Kidney glomerular epithelial cell (primary cell): ENCODE data around the gene OXT.
"Not testable (repeated sequence)": the region's sequence is repeated elsewhere in the genome, so short reads cannot be mapped to it uniquely, and the experiment has no call there.

Experiments used
- DNase-seq: peaks from one replicate; lab custom pipeline; 2025; lab: John Stamatoyannopoulos, UW

OXT gene

DNA sequence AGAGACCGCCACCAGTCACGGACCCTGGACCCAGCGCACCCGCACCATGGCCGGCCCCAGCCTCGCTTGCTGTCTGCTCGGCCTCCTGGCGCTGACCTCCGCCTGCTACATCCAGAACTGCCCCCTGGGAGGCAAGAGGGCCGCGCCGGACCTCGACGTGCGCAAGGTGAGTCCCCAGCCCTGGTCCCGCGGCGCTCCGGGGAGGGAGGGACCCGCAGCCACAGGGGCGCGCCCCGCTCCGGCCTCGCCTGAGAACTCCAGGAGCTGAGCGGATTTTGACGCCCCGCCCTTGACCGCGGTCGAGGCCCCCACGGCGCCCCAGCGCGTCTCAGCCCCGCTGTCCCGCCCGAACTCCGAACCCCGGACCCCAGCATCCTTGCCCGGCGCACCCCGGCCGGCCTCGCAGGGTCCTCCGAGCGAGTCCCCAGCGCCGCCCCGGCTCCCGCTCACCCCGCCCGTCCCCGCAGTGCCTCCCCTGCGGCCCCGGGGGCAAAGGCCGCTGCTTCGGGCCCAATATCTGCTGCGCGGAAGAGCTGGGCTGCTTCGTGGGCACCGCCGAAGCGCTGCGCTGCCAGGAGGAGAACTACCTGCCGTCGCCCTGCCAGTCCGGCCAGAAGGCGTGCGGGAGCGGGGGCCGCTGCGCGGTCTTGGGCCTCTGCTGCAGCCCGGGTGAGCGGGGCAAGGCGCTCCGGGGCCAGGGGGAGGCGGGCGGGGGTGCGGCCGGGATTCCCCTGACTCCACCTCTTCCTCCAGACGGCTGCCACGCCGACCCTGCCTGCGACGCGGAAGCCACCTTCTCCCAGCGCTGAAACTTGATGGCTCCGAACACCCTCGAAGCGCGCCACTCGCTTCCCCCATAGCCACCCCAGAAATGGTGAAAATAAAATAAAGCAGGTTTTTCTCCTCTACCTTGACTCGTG lies at the start of gene OXT:
OXT (plus strand) TSS at position 11 of the 920 bp plus-strand sequence; CDS start at position 47, 36 bp downstream.
- no peak for DNase-seq

- DNase-seq = no peak
Observed at GRCh38 chr20:3021777-3022176, 49.6 kb upstream of the OXT start.

DNA sequence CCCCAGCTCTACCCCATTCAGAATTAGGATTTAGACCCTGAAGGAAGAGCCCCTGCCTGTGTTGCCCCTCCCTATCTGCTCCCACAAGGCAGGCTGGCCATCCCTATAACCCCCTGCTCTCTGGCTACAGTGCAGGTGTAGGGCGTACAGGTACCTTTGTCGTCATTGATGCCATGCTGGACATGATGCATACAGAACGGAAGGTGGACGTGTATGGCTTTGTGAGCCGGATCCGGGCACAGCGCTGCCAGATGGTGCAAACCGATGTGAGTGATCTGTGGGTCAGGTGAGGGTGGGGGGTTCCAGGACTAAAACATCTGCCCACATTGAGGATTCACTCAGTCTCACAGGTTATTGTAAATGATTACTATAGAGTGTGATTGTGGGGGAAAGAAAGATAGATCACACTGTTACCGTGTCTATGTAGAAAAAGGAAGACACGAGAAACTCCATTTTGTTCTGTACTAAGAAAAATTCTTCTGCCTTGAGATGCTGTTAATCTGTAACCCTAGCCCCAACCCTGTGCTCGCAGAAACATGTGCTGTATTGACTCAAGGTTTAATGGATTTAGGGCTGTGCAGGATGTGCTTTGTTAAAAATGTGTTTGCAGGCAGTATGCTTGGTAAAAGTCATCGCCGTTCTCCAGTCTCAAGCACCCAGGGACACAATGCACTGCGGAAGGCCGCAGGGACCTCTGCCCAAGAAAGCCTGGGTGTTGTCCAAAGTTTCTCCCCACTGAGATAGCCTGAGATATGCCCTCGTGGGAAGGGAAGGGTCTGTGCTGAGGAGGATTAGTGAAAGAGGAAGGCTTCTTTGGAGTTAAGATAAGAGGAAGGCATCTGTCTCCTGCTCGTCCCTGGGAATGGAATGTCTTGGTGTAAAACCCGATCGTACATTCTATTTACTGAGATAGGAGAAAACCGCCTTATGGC lies 48.6 kb upstream of the OXT start:
- DNase-seq = not testable (repeated sequence)

DNA sequence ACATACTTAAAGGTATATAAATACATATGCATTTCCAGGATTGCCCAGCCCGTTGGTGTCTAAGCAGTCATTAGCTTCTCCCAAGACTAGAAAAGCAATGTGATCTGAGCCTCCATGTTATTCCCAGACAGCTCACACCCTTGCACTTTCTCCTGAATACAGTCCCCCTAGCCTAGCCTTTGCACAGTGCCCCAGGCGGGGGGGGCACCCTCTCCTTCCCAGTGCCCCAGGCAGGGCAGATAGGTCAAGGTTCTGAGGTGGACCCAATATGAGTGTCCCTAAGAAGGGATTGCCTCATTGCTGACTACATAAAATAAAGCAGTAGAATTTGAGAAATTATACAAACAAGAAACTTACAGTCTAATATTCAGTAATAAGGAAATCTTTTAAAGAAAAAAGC lies 43.4 kb upstream of the OXT start:
- DNase-seq = no peak

DNA sequence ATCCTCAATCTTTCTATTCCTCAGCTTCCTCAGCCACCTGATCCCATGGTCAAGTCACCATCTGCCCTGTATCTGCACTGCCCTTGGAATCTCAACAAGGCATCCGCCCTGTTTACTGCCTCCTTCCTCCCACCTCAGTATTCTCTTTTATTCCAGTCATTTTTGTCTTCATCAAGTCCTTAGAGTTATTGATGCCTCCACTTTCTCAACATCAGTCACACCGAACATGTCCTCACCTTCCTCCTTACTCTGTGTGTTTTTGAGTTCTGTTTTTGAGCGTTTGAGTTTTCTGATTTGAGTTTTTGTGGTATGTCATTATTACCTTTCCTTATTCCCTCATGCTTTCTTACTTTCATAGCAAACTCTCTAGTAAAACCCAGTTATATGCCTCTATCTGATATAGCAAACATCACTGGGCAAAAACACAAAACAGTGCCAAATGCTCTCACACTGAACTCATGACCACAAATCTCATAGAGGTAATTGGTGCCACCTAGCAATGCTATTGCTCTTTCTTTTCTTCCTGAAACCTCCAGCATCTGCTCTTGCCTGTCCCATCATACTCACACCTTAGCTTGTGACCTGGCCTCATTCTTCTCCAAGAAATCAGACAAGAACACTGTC lies 39.8 kb upstream of the OXT start:
- no peak for DNase-seq

DNA sequence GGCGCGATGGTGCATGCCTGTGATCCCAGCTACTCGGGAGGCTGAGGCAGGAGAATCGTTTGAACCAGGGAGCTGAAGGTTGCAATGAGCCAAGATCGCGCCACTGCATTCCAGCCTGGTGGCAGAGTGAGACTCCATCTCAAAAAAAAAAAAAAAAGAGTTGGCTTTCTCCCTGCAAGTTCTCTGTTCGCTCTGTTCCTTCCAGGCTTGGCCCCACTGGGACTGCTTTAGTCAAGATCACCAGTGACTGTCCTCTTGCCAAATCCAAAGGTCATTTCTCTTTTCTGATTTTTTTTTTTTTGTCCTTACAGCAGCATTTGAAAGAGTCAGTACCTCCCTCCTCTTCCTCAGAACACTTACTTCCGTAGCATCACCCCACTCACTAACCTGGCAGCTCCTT lies 38.8 kb upstream of the OXT start:
- no peak for DNase-seq

GRCh38 chr20:3037654-3038053 lies 33.8 kb upstream of the OXT start:
- no peak for DNase-seq

DNA sequence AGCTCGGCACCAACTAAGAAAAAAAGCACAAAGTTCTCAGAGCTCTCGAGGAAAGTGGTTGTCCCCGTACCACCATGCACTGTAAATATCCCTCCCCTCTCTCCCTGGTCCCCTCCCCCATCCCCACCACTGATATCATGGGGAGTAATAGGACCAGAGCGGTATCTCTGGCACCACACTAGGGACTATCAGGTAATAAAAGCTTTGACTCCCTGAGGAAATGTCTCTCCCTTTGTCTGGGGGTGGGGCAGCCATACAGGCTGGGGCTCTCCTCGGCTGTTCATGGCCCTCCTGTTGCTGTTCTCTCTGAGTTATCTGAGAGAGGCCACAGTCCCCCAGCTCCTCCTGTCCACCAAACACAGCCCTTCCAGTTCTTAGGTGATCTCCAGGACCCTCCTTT lies 33.0 kb upstream of the OXT start:
- DNase-seq = no peak

DNA sequence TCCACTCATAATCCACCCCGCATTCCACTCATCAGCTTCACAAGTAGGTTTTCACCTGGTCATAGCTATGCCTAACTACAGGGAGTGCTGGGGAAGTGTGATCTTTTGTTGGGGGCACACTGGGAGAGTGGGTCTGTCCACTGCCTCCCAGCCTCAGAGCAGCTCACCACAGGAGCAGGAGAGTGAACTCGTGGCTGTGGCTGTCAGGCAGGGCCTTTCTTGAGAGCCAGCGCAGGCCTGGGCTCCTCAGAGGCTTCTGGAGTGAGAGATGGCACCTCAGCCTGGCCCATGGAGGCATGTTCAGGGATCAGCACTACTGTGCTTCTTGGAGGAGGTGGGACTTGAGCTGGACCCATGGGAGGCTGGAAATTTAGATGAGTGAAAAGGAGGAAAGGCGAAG lies 32.0 kb upstream of the OXT start:
- no peak for DNase-seq

DNA sequence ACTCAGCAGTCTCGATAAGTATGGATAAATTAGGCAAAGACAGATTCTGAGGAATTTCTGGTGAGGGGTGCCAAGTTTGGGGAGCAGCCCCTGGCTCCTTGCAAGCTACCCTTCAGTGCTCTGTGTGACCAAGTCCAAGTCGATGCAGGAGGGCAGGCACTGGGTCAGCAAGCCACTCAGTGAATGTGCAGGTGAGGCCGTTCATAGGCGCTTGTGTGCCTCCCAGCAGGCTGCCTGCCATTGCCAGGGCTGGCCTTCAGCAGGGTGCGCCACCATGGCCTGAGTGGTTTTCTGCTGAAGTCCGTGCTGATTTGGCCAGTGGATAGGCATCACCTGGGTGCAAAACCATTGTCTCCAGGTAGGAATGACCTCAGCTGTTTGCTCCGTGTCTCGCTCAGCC lies 31.3 kb upstream of the OXT start:
- no peak for DNase-seq

DNA sequence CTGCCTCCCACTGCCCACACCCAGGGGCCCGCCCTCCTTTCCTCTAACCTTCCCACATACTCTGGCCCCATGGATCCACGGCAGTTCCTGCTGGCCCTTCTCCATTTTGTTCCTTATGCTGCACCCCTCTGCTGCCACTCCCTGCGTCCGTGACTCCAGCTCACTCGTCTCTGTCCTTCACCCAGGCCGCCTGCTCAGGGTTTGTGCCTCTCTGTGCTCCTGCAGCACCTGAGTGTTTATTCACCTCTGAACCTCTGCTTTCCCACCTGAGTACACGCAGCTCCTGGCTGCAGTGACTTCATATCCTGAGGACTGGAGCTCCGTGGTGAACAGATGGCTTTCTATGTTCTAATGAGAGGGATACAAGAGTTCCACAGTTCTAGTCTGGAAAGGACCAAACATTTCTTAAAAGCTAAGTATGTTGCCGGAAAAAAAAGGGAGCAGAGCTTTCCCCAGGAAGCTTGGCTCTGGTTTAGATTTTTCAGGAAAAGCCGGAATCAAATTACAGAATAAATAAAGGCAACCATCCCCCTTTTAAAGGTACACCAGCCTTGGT lies 29.5 kb upstream of the OXT start:
- DNase-seq = no peak

DNA sequence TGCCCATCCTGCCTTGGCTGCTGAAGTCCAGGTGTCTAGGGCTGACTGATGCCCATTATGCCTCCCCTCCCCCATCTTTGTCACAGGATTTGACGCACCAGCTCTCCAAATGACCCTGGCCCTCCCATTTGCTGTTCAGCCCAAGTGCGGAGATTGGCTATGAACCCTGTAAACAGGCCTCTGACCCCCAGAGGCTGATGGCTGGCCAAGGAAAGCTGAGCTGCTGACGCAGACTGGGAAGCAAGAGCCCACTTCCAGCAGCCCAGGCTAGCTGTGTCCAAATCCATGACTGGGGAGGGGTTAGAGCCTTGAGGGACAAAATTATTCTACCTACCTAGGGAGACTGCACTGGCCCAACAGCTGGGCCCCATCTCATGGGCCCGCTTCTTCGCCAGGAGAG lies 28.8 kb upstream of the OXT start:
- DNase-seq = no peak

- DNase-seq = no peak
Observed at GRCh38 chr20:3043322-3043721, 28.1 kb upstream of the OXT start, which contains the start of gene GNRH2. TSS of gene GNRH2 (plus strand) at chr20:3043622. CDS start at chr20:3044415, 793 bp downstream.

DNA sequence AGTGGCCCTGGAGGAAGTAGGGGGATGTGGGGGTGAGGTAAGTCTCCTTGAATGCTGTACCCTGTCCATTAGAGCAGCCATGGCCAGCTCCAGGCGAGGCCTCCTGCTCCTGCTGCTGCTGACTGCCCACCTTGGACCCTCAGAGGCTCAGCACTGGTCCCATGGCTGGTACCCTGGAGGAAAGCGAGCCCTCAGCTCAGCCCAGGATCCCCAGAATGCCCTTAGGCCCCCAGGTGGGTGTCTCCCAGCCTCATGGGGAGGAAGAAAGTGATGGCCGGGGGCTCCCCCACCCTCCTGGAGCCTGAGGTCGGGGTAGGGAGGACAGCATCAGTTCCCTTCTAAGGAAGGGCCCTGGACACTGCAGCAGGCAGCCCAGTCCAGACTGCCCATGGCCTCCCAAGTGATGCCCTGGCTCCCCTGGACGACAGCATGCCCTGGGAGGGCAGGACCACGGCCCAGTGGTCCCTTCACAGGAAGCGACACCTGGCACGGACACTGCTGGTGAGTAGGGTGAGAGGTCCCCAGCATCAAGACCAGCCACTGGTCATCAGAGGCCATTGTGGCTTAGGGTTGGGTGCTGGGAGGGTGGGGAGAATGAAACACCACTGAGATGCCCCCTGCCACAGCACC lies 27.0 kb upstream of the OXT start:
- DNase-seq = no peak

GRCh38 chr20:3045042-3045815 lies 26.2 kb upstream of the OXT start:
- no peak for DNase-seq

GRCh38 chr20:3045816-3046676 lies 25.4 kb upstream of the OXT start, which contains the start of gene MRPS26:
TSS of gene MRPS26 (plus strand) at chr20:3046052. CDS start at chr20:3046069, 17 bp downstream.
- peak; percentile 61 for DNase-seq

DNA sequence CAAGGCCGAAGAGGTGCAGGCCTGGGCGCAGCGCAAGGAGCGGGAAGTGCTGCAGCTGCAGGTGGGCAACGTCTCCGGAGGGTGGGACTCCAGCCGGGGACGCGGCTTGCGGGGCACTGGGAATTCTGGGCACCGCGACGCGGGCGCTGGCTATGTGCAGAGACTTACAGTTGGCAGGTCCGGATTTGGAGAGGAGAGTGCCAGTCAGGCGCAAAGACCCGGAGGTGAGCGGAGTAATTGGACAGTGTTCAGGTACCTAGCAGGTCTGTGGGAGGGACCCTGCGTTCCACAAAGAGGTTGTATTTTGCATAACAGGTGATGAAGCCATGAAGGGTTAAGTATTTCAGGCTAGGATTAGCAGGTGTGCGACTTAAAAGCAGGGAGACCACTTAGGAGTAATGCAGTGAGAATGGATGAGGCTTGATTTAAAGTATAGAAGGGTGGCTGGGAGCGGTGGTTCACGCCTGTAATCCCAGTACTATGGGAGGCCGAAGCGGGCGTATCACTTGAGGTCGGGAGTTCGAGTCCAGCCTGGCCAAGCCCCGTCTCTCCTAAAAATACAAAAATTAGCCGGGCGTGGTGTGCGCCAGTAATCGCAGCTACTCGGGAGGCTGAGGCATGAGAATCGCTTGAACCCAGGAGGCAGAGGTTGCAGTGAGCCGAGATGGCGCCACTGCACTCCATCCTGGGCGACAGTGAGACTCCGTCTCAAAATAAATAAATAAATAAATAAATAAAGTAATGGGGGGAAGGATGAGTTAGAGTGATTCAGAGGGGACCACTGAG lies 24.6 kb upstream of the OXT start:
- no peak for DNase-seq

DNA sequence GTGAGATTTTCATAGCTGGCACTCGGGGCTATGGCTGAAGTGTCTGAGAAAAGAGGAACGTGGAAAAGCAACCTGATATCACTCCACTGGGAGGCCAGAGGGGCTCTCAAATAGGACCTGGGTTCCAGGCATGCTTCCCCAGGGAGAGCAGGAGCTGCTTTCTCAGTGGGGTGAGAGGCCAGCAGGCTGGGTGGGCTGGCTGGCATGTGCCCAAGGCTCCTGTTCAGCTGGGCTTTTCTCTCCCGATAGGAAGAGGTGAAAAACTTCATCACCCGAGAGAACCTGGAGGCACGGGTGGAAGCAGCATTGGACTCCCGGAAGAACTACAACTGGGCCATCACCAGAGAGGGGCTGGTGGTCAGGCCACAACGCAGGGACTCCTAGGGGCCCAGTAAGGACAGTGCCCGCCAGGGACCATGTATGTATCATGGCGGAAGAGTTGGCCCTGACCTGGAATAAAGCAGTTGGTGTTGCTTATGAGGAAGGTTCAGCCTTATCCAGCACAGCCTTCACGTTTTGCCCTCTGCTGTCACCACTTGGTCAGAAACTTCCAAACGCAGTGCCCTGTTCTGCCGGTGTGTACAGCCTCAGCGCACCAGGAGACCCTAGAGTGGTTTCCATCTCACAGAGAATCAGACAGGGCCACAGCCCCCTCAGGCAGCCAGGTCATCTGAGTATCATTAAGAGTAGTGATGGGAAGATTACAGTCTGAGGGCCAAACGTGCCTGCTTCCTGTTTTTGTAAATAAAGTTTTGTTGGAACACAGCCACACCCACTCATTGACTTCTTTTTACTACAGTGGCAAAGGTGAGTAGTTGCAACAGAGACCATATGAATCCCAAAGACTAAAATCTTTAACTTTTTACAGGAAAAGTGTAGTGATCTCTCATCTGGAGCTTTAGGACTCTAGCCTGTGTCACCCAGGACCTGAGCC lies 23.7 kb upstream of the OXT start:
- DNase-seq = no peak
